Stimulated activated CD4-positive, alpha-beta T cell treated with anti-CD3 and anti-CD28 coated beads, Interleukin-1b, Interleukin-23, amount 100 ng/mL, for 1 hour (primary cell): ENCODE measurements around the gene TUBD1.
"Not testable (repeated sequence)": the region's sequence is repeated elsewhere in the genome, so short reads cannot be mapped to it uniquely, and the experiment has no call there.

ENCODE experiments used
- DNase-seq, 2 donors: peaks; one replicate each; pipeline ENCODE4 v3.0.0-alpha.2; 2020; ENCODE audit warnings: low read depth in 2 of 2

Gene TUBD1

DNA sequence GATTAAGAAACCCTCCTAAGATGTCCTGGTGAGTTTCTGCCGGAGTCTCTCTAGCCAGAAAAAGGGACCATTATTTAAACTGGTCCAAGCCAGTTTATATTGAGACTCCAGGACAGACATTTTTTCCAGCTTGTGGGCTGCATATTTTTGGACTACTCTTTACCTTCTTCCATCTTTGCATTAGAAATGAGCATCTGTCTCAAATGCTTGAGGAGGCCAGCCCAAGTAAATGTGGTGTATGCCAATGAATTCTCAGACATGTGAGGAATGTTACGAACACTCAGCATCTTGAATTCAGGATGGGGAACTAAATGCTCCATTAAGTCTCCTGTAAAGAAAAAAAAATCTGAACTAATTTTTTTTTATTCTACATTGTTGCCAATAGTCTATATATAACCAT lies 18.4 kb downstream of the TUBD1 start:
- no peak for DNase-seq

DNA sequence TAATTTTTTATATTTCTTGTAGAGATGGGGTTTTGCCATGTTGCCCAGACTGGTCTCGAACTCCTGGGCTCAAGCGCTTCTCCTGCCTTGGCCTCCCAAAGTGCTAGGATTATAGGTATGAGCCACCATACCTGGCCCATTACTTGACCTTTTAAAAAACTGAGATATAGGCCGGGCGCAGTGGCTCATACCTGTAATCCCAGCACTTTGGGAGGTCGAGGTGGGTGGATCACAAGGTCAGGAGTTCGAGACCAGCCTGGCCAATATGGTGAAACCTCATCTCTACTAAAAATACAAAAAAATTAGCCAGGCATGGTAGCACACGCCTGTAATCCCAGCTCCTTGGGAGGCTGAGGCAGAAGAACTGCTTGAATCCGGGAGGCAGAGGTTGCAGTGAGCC lies 19.3 kb downstream of the TUBD1 start:
- DNase-seq: not testable (repeated sequence)

DNA sequence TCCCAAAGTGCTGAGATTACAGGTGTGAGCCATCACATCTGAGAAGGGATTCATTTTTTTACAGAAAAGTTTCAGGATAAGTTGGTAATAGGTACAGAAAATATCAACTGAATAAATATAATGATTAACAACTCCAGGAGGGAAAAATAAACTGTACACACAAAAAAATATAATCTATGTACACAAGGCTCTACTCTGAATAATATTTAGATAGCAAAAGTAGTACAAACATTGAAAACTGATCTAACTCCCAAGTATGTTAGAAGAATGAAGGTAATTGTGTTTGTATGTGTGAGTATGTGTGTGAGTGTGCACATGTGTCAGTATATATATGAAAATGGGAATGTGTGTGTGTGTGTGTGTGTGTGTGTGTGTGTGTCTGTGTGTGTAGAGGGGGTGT lies 20.4 kb downstream of the TUBD1 start:
- no peak for DNase-seq

DNA sequence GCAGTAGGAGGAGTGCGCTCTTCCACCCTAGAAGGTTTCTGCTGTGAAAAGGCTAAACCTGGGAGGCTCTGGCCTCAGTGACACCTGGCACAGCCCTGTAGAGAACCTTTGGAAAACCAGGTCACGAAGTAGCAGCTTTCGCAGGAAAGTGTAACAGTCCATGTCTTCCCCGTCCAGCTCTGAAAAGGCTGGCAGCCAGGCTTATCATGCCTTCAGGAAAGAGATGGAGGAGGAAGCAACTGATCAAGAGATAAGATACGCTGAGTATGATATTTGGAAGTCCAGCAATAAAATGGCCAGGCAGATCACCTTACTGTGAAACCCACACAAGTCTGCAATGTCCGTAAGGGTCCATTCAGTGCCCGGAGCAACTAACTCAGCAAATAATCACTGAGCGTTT lies 22.3 kb downstream of the TUBD1 start:
- DNase-seq: no peak

DNA sequence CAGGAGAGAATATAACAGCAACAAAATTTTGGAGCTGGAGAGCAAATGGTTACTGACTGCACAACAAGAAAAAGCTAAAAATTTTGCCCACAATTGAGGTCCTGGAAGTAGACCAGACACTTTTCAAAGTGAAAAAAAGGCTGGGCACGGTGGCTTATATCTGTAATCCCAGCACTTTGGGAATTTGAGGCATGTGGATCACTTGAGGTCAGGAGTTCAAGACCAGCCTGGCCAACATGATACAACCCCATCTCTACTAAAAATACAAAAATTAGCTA lies 22.9 kb downstream of the TUBD1 start:
- no peak for DNase-seq

DNA sequence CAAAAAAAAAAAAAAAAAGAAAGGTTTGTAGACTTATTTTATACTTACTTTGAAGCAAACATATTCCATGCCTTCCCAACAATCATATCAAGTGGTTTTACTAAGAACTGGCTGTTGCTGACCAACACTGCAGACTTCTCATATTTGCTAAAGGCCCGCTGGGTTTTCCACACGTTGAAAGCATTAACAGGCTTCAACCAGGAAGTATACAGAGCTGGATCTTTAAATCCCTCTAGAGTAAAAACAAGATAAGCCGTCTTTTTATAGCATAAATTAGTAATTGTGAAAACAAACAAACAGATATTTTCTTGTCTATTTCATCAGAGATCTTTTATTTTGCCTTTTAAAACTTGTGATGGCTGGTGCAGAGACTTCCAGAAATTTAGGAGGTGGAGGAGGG lies 29.1 kb downstream of the TUBD1 start:
- DNase-seq: no peak

DNA sequence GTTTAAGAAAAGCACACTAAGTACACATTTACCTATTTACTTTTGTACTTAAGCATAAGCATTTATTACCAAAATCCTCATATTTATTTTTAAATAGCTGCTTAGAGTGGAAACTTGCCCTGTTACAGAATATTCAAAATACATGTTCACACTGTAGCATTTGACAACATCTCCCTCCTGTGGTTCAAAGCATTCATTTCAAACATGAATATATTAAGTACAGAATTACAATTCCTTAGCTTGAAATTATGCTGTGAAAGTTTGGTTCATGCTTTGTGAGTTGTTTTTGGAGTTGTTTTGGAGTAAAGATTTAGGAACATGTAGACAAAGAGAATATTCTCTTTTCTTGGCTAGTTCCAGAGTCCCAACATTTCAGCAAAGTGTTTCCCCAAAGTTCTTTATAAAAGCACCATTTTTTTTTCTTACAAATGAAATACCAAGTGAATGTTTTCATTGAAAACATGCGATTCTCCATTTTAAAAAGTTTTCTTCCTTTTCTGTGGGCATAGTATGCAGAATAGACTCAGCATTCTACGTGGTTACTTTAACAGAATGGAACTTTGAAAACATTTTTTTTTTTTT lies 33.2 kb downstream of the TUBD1 start:
- DNase-seq: no peak

DNA sequence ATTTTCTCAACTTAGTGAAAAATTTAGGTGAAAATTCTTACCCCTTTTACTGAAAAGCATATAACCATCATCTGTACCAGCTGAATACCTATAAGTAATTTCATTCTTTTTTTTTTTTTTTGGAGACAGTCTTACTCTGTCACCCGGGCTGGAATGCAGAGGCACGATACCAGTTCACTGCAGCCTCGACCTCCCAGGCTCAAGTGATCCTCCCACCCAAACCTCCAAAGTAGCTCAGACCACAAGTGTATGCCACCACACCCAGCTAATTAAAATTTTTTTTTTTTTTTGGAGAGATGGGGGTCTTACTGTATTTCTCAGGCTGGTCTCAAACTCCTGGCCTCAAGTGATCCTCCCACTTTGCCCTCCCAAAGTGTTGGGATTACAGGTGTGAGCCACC lies 33.8 kb downstream of the TUBD1 start:
- DNase-seq: no peak

DNA sequence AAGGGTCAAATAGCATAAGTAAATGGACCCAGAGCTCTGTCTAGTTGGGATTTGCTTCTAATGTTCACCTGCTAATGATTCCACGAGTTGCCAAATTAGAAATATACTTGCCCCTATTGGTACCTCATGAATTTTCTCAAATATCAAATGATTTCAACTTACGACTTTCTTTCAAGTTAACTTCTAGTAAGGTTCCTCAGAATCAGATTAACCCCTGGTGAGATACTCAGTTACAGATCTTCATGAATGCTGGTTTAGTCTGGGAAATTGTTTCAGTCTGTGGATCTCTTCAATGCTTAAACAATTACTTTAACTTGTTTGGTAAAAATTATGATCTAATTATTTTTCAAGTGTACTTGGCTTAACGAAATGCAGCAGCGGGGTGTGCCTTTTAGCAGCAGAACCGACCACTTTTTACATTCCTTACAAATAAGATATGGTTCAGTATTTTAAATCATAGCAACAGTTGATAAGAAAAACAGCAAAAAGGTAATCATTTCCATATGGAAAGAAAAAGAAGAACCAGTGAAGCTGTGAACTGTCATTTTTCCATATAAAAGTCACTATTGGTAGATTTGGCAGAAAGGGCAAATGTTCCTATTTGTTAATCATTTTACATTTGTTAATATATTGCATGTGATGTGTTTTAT lies 34.5 kb downstream of the TUBD1 start:
- DNase-seq: no peak

DNA sequence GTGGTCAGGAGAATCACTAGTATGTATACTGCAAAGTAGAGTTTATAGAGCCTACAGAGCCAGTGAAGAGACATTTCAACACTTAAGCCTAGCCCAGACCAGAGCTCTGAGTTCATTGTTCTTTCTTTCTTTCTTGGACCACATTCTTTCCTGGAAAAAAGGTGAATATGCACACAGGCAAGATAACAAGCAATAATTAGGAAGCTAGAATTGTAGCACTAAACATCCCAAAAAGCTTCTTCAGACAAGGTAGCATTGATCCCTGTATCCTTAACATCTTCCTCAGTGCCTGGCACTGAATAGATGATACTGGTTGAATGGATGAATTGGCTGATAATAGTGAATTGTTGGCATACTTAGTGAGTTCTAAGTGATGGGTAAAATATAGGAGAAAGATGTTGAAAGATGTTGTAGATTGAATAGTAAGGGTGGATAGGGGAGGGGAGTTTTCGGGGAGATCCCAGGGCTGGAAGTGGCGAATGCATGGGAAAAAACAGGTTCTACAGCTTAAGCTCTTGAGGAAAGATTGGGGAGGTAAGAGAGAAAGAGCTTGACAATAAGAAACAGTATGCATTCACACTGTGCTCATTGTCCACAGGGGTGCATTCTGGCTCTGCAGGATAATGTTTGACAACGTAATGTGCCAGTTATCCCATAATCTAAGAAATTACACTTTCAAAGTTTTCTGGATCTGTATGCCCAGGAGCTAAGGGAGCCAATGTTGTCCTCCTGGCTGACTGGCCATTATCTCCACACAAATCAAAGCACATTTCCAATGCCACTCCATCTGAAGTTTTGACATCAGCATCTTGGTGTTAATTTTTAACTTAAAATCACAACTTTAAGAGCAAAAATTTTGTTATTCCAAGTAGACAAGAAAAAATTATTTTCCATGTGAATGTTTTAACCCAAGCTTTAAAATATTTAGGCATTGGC lies 35.6 kb downstream of the TUBD1 start:
- DNase-seq: no peak

DNA sequence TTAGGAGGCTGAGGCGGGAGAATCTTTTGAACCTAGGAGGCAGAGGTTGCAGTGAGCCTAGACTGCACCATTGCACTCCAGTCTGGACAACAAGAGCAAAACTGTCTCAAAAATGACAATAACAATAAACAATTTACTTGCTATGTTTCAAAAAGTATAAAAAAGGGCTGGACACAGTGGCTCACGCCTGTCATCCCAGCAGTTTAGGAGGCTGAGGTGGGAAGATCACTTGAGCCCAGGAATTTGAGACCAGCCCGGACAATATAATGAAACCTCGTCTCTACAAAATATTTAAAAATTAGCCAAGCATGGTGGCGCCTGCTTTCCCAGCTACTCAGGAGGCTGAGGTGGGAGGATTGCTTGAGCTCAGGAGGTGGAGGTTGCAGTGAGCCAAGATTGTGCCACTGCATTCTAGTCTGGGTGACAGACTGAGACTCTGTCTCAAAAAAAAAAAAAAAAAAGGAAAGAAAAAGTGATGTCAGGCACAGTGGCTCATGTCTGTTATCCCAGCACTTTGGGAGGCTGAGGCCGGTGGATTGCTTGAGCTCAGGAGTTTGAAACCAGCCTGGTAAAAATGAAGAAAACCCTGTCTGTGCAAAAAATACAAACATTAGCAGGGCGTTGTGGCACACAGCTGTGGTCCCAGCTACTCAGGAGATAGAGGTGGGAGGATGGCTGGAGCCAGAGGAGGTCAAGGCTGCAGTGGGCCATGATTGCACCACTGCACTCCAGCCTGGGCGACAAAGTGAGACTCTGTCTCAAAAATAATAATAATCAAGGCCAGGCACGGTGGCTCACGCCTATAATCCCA lies 38.6 kb downstream of the TUBD1 start:
- DNase-seq: not testable (repeated sequence)

DNA sequence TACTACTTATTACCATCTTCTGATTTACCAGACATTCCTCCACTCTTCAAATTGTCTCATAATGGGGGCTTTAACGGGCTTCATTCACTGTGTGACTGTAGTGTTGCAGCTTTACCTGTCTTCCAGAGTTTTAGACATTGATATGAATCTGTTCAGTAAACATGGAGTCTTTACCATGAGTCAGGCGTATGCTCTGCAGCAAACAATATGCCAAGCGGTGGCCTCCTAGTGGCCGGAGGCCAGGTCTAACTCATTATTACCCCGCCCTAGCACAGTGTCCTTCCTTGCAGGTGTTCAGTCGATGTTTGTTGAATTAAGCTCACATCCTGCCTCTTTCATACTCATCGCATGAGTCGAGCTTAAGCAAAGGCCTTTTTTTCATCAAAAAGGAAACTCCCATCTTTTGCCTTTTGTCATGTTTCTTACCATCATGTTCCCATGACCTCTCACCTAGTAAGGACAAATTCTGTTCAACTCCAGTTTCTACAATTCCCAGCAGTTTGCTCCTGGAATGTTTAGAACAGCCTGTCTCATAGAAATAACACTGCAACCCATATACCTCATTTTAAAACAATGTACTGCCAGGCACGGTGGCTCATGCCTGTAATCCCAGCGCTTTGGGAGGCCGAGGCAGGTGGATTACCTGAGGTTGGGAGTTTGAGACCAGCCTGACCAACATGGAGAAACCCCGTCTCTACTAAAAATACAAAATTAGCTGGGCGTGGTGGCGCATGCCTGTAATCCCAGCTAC lies 39.4 kb downstream of the TUBD1 start:
- no peak for DNase-seq

DNA sequence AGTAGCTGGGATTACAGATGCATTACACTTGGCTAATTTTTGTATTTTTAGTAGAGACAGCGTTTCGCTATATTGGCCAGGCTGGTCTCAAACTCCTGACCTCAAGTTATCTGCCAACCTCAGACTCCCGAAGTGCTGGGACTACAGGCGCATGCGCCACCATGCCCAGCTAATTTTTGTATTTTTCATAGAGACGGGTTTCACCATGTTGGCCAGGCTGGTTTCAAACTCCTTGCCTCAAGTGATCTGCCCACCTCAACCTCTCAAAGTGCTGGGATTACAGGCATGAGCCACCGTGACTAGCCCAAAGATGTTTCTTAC lies 39.9 kb downstream of the TUBD1 start:
- DNase-seq: not testable (repeated sequence)

DNA sequence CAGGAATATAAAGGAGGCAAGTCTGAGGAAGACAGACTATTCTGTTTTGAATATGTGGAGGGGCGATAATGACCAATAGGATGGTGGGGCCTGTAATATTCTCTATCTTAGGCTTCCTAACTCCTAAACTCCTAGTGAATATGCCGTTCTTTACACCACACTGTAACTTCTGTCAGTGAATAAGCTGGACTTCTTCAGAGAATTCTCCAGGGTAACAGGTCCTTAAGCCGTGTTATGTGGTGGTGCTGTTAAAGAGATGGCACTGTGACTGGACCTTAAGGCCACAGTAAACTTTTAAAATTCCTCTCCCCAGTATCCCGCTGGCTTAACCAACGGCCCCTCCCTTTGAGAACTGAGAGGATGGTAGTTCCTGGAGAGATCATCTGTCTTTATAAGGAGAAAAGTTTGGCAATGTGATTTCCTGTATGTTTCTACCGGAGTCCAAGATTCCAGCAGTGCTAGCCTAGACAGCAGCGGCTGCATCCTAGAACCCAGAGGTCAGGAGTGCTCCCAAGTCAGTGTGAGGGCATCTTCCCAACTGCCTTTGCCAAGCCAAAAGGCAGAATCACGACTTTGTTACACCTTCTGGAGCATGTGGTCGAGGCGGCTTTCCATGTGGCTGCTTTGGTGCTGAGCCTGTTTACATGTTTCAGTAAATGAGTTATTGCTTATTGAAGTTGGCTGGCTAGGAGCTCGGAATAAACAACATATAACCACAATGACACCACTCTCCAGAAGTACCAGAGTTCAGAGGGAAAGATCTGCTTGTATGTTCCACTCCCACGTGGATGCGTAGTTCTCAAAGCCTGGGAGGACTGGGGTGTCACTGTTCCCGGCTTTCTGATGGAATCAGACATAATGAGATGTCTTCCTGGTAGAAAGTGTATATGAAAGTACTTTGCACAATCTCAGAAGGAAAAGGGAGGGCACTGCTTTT lies 41.0 kb downstream of the TUBD1 start:
- no peak for DNase-seq

DNA sequence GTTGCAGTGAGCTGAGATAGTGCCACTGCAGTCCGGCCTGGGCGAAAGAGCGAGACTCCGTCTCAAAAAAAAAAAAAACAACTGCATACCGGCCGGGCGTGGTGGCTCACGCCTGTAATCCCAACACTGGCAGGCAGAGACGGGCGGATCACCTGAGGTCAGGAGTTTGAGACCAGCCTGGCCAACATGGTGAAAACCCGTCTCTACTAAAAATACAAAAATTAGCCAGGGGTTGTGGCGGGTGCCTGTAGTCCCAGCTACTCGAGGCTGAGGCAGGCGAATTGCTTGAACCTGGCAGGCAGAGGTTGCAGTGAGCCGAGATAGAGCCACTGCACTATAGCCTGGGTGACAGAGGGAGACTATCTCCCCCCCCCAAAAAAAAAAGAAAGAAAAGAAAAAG lies 42.4 kb downstream of the TUBD1 start:
- not testable (repeated sequence) for DNase-seq

DNA sequence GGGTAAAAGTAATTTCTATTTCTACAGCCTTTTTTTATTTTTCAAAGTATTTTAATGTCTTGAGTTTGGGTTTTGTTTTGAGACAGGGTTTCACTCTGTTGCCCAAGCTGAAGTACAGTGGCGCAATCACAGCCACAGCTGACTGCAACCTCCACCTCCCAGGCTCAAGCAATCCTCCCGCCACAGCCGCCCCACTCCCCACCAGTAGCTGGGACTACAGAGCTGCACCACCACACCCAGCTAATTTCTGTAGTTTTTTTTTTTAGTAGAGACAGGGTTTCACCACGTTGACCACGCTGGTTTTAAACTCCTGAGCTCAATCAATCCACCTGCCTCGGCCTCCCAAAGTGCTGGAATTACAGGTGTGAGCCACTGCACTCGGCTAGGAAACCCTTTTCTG lies 44.0 kb downstream of the TUBD1 start:
- DNase-seq: no peak

DNA sequence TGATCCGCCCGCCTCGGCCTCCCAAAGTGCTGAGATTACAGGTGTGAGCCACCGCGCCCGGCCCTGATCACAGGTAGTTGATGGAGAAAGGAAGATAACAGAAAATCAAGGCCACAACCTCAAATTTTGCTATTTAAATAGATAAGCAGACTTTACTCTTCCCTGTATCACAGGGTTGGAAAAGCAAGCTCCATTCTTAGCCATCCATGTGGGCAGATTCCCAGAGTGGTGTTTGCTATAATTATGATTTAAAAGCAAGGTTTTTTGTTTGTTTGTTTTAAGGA lies 44.4 kb downstream of the TUBD1 start:
- DNase-seq: no peak

DNA sequence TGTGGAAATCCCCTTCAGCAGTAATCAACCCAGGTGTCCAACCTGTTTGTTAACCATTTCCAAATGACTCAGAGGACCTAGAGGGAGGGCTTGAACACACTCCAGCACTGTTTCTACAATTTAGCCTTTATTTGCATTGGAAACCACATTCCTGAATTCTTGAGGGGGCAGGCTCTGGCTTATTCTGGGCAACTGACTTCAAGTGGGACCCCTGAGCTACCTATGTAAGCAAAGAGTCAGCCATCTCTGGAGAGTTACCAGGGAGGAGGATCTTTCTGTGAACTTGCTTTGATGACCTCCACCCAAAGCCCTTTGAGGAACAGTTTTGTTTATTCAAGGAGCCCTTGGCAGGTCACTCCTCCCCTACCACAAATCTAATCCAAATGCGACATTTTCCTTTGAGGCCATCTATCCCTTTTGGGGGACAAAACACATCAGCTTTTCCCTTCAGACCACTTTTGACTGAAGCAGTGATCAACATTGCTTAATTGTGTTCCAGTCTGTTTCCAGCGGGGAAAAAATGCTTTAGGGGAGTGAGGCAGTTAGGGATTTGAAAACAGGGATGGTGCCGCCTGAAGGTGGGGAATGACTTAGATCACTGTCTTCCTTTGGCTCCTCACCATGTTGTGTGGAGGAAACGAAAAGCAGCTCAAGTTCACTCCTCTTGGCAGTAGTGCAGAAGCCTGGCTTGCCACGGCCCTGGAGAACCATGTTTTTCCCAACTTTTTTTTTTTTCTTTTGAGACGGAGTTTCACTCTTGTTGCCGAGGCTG lies 46.2 kb downstream of the TUBD1 start:
- no peak for DNase-seq

DNA sequence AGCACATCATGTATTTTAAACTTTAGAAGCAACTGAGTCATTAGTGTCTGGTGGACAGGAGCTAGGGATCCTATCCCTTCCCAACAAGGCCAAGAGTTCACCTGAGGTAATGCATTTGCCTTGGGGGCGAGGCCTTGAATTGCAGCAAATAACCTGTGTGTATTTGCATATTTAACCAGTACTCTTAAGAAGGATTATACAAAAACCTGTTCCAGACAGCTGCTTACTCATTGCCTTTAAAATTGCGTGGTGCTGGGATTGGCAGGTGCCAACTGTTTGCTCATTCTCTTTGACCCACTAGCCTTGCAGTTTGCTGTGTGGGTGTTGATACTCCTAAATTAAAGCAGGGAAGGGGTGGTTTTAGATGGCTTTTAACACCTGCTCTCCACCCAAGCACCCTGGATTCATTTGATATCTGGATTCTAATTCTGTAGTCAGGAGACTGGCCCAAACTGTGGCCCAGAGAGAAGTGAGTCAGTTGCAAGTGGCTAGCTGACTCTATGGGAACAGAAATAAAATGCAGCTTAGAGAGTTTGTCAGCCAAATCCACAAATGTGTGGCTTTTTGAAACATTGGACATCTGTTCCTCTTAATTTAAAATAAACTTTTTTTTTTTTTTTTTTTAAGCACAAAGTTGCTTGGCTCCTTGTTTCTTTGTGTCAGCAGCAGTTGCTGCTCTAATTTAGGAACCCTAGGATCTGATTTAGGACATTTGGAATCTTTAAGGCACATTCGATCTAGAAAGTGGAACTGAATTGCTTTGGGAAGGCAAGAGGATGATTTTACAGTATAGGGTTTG lies 46.9 kb downstream of the TUBD1 start:
- no peak for DNase-seq
